Mononuclear cell (primary cell): ENCODE data around the gene PNISR. TPM values are rescaled to one million over a fixed set of nuclear protein-coding genes. Genes with fewer than 3 reads are reported as not detected.

Source experiments
- H3K27me3 ChIP-seq: 2 replicates; pipeline ENCODE4 v1.6.0; 2011; ENCODE audit warnings: low read length, control low read depth; ENCODE audit not compliant: insufficient read depth
- H3K4me1 ChIP-seq: 2 replicates; pipeline ENCODE4 v1.5.1; 2011; ENCODE audit warnings: mild to moderate bottlenecking, low read length, control low read depth; ENCODE audit not compliant: insufficient read depth
- H3K4me3 ChIP-seq: 2 replicates; pipeline ENCODE4 v1.5.1; 2011; ENCODE audit warnings: mild to moderate bottlenecking, low read length, moderate library complexity
- H3K9me3 ChIP-seq: 2 replicates; pipeline ENCODE4 v1.5.1; 2011; ENCODE audit warnings: low read depth, mild to moderate bottlenecking, control low read depth, low read length
- total RNA-seq: library from RNA; depleted of rRNA; stranded (reverse); fragments of >200 nt; gene quantifications from one replicate; pipeline ENCODE4 v1.2.3, GENCODE V29; 2012

The PNISR gene
- total RNA-seq, 1 donor = 364 TPM

DNA sequence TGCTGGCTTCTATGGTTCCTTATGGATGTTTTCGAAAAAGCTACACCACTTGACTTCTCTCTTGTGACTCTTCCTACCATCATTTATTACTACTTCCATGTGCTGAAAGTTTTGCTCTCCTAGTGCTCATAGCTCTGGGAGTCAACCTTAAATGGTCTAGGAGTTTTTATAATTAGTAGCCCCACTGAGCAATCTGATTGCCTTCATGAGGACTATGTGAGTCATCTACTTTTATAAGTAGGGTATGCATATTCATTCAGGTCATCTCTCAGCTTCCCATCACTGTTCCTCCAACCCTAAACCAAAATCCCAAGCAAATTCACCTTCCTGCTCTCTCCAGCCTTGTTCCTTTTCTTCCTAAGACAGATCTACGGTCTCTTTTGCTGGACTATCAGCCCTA lies 58.3 kb downstream of the PNISR start:
- H3K4me3 ChIP-seq = no peak overlapping the region
- no peaks in the 10 kb centered on the region for H3K9me3 ChIP-seq
- no peaks in the 10 kb centered on the region for H3K27me3 ChIP-seq
- no peaks in the 10 kb centered on the region for H3K4me1 ChIP-seq

DNA sequence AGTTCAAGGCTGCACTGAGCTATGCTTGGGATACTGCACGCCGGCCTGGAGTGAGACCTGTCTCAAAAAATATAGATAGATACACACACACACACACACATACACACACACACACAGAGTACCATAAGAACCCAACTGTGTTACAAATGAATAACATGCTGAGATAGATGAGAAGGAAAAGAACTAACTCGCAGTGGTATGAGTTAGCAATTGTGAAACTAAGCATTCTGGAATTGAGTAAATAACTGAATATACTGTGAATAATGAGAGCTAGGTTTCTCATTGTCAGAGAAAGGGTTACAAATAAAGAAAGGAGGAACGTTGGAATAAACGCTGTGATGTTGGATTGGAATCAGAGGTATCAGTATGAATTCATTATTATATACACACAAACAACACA lies 61.1 kb downstream of the PNISR start:
- H3K9me3 ChIP-seq = no peaks in the 10 kb centered on the region
- H3K4me1 ChIP-seq = no peaks in the 10 kb centered on the region
- peaks cover 7% of the 10 kb centered on the region for H3K27me3 ChIP-seq
- no peak overlapping the region for H3K4me3 ChIP-seq

DNA sequence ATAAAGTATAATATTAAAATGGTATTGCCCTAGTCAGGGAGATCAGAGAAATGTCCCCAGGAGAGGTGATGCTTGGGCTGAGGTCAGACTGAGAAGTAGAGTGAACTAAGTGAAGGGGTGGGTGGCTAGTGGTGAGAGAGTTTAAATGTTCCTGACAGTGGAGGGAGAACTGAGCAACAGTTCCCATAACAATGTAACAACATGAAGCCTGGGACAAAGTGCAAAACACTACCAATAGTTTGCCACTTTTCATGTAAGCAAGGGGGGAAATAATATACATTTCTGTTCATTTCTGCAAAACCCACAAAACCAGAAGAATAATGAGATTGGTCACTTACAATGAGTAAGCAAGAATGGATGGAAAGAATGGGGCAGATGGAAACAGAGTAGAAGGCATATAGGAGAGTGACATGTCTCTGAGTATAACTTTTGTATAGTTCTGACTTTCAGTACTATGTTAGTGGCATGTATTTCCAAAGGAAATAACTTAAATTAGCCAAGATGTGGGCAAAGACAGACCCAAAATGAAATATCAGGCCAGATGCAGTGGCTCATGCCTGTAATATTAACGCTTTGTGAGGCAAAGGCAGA lies 62.3 kb downstream of the PNISR start:
- peaks cover 11% of the 10 kb centered on the region for H3K27me3 ChIP-seq
- H3K4me1 ChIP-seq = no peaks in the 10 kb centered on the region
- no peak overlapping the region for H3K4me3 ChIP-seq
- H3K9me3 ChIP-seq = no peaks in the 10 kb centered on the region

DNA sequence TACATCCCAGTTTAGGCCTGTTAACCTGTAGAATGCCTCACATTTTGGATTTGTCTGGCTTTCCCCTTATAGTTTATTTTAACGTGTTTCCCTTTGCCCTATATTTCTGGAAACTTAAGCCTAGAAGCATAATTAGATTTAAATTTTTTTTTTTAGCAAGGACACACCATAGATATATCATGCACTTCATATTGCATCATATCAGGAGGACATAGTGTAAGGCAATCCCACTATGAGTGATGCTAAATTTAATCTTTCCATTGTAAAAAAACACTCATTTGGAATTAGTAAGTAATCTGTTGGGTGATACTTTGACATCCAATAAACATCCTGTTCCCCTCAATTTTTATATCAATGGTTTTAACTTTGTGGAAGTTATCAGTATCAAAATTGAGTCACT lies 65.3 kb downstream of the PNISR start:
- no peaks in the 10 kb centered on the region for H3K4me1 ChIP-seq
- H3K4me3 ChIP-seq = no peak overlapping the region
- H3K27me3 ChIP-seq = peaks cover 11% of the 10 kb centered on the region
- no peaks in the 10 kb centered on the region for H3K9me3 ChIP-seq

GRCh38 chr6:99356641-99357040 lies 68.5 kb downstream of the PNISR start:
- H3K27me3 ChIP-seq = peaks cover 25% of the 10 kb centered on the region
- no peak overlapping the region for H3K4me3 ChIP-seq
- no peaks in the 10 kb centered on the region for H3K4me1 ChIP-seq
- no peaks in the 10 kb centered on the region for H3K9me3 ChIP-seq

DNA sequence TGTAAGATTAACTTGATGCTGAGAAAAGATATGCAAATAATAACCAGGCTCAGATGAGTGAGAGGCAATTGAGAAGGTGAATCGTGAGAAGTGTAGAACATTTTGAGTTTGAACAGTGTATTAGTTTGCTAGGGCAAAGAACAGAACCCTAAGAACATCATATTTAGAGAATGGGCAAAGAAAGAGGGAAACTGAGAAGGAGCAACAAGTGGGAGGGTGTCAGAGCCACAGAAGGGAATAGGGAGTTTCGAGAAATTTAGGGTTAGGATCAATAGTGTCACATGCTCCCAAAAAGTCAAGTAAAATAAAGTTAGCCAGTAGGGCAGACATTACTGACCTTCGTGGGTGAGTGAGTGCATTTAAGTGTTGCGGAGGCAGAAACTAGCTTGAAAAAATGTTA lies 70.1 kb downstream of the PNISR start:
- Histone ChIP-seq H3K9me3 (no peaks in the 10 kb centered on the region), H3K27me3 (peaks cover 39% of the 10 kb centered on the region), H3K4me1 (peaks cover under 1% of the 10 kb centered on the region), H3K4me3 (no peak overlapping the region)

DNA sequence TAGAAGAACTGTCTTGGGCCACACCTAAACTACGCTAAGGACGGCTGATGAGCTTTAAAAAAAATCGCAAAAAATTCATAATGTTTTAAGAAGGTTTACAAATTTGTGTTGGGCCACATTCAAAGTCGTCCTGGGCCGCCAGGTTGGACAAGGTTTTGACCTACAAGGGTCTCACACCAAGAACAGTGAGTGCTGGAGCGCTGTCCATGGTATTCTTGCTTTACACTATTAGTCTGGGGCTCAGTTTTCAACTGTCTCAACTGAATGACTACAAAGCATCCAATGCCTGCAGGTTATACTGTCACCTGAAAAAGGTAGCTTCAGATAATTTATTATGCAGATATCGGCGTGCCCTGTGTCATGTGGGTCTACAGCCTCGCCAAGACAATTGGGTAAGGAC lies 72.0 kb downstream of the PNISR start:
- H3K9me3 ChIP-seq = no peaks in the 10 kb centered on the region
- peaks cover 4% of the 10 kb centered on the region for H3K4me1 ChIP-seq
- peaks cover 45% of the 10 kb centered on the region for H3K27me3 ChIP-seq
- H3K4me3 ChIP-seq = no peak overlapping the region

DNA sequence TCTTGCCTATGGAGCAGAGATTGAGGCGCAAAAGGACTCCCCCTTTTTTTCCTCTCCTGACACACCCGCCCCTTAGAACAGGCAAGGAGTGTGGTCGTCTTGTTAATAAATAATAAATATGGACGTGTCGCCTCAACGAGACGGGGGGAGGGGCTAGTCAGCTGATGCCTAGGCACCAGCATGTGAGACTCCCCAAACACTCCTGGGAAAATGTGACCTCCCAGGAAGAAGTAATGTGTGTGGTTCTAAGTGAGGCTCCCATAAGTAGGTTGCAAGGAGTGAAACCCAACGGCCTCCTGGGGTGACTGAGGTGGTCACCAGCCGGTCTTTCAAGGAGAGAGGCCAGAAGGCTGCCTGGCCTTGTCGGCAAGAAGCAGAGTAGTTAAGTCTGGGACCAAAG lies 74.5 kb downstream of the PNISR start:
- Histone ChIP-seq H3K27me3 (peaks cover 62% of the 10 kb centered on the region), H3K9me3 (no peaks in the 10 kb centered on the region), H3K4me3 (no peak overlapping the region), H3K4me1 (peaks cover 4% of the 10 kb centered on the region)

DNA sequence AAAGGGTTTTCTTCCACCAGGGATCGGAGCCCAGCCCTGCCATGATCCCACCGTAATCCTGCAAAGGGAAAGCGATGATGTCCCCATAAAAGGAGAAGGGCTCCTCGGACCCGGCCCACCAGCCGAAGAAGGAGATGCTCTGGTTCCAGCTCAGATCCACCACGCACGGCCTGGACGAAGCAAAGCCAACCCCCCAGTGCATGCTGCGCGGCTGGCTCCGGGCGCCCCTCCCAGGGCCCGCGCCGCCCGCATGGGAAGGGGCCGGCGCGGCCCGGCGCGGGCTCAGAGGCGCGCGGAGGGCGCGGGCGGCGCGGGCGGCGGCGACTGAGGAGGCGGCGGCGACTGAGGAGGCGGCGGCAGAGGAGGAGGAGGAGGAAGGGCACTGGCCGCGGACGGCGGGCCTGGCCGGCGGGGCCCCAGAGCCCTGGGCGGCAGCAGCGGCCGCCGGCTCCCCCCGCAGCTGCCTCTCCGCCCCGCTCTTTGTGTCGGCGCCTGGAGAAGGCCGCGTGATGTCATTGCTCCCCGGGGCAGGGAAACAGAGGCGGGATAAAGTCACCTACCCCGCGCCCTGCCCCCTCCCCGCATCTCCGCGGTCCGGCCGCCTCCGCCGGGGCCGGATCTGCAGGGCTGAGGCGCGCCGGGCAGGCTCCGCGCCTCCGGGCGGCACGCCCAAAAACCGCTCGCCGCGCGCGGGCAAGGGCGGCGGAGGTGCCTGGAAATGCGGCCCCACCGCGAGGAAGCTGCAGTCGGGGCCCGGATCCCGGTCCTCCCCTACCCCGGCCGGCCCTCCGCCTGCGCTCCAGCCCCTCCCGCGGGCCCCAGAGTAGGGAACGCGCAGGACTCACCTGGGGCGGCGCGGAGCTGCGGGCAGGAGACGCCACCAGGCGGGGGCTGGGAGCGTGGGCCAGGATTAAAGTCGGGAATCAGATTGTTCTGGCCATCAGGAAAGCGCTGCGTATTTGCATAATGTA lies 75.7 kb downstream of the PNISR start, which contains the start of gene FAXC:
Gene FAXC, minus strand, starts transcription at position 504 of the 971 bp plus-strand sequence. Its CDS starts 302 bp downstream, at position 202.
- Histone ChIP-seq H3K4me3 (no peak within 1 kb of the TSS), H3K27me3 (peaks cover 69% of the 10 kb centered on the region), H3K9me3 (no peaks in the 10 kb centered on the region), H3K4me1 (peaks cover 4% of the 10 kb centered on the region)

- H3K9me3 ChIP-seq = no peaks in the 10 kb centered on the region
- no peak overlapping the region for H3K4me3 ChIP-seq
- H3K27me3 ChIP-seq = peaks cover 69% of the 10 kb centered on the region
These were observed 76.6 kb downstream of the PNISR start for GRCh38 chr6:99348288-99349170.

More at GRCh38 chr6:99348288-99349170, 76.6 kb downstream of the PNISR start:
- peaks cover 4% of the 10 kb centered on the region for H3K4me1 ChIP-seq

Other genes starting within 250 kb of the PNISR start
- gene FAXC, start 75.6 kb downstream of the PNISR start, total RNA-seq = not detected
- gene COQ3, start 31.1 kb downstream of the PNISR start, total RNA-seq = 1.0 TPM
- 13.7 TPM for gene USP45, start 90.1 kb upstream of the PNISR start, total RNA-seq
- 72.6 TPM for gene CCNC, start 143.4 kb upstream of the PNISR start, total RNA-seq
- under 0.01 TPM for gene PRDM13, start 181.5 kb upstream of the PNISR start, total RNA-seq